ENCODE results near the gene CAPN1. TPM values are rescaled to one million over a fixed set of nuclear protein-coding genes. Genes with fewer than 3 reads are reported as not detected.

The CAPN1 gene
- total RNA-seq, 1 donor from 2014 or later, result 48.4 TPM

DNA sequence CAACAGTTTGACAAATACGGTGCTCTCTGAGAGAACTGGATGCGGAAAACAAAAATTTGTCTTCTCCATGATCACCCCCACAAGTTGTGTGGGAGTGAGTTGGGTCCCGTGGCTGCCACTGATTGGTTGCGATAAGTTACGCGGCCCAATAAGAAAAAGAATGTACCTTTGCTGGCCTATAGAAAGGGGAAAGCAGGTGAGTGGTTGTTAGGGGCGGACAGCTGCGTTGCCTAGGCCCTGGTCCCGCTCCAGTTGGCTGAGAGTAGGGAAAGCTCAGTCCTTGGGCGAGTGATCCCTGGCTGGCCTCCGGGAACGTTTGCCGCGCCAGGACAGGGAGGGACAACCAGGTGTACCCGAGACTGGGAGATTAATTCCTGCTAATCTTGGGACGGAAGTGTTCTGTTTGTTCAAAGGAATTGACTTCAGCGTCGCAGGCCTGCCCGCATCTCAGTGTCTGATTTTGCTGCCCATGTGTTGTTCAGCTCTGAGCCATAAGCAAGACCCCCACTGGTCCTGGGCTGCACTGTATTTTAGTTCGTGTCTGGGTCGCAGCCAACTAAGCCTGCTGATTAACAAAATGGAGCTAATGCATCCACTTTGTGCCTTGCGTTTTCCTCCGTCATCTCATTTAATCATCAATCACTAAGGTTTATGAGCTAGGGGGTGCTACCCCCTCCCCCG is 46.6 kb upstream of the CAPN1 start:
- Mint-ChIP-seq H3K36me3 (ENCODE audit: low read depth) (no peaks in the 10 kb centered on the region), H3K27ac (ENCODE audit: unreplicated experiment) (peak overlapping the region; percentile 100), H3K9me3 (no peaks in the 10 kb centered on the region), H3K4me3 (peak overlapping the region; percentile 100), H3K27me3 (ENCODE audit: low read depth) (peaks cover 23% of the 10 kb centered on the region), H3K4me1 (peaks cover 29% of the 10 kb centered on the region)
- DNase-seq (ENCODE audit: low read depth, low spot score), result peak; percentile 59
- TF ChIP-seq, protein P1, sequence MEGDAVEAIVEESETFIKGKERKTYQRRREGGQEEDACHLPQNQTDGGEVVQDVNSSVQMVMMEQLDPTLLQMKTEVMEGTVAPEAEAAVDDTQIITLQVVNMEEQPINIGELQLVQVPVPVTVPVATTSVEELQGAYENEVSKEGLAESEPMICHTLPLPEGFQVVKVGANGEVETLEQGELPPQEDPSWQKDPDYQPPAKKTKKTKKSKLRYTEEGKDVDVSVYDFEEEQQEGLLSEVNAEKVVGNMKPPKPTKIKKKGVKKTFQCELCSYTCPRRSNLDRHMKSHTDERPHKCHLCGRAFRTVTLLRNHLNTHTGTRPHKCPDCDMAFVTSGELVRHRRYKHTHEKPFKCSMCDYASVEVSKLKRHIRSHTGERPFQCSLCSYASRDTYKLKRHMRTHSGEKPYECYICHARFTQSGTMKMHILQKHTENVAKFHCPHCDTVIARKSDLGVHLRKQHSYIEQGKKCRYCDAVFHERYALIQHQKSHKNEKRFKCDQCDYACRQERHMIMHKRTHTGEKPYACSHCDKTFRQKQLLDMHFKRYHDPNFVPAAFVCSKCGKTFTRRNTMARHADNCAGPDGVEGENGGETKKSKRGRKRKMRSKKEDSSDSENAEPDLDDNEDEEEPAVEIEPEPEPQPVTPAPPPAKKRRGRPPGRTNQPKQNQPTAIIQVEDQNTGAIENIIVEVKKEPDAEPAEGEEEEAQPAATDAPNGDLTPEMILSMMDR (conservative IDR thresholded peaks at IDR 0.05), result no peak

DNA sequence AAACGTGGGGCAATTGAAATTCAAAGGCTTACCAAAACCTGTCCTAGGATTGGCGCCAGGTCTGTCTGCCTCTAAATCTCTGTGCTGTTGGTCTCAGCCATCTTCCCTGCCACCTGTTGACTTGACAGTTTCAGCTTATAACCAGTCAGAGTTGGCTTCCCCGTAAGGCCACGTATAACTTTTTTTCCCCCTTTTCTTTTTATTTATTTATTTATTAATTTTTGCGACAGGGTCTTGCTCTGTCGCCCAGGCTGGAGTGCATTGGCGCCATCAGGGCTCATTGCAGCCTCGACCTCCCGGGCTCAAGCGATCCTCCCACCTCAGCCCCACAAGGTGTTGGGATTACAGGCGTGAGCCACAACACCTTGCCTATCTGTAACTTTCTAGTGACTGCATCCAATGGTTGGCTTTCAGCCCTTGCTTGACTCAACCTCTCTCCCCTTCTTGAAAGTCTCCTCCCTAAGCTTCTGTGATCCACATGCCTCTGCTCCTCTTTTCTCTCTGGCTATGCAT is 46.0 kb upstream of the CAPN1 start:
- Mint-ChIP-seq H3K27ac (ENCODE audit: unreplicated experiment) (no peak overlapping the region), H3K9me3 (no peaks in the 10 kb centered on the region), H3K4me3 (peak overlapping the region; percentile 100), H3K27me3 (ENCODE audit: low read depth) (peaks cover 29% of the 10 kb centered on the region), H3K4me1 (peaks cover 29% of the 10 kb centered on the region), H3K36me3 (ENCODE audit: low read depth) (no peaks in the 10 kb centered on the region)
- no peak for DNase-seq (ENCODE audit: low read depth, low spot score)
- TF ChIP-seq, protein P1 (conservative IDR thresholded peaks at IDR 0.05), result no peak

DNA sequence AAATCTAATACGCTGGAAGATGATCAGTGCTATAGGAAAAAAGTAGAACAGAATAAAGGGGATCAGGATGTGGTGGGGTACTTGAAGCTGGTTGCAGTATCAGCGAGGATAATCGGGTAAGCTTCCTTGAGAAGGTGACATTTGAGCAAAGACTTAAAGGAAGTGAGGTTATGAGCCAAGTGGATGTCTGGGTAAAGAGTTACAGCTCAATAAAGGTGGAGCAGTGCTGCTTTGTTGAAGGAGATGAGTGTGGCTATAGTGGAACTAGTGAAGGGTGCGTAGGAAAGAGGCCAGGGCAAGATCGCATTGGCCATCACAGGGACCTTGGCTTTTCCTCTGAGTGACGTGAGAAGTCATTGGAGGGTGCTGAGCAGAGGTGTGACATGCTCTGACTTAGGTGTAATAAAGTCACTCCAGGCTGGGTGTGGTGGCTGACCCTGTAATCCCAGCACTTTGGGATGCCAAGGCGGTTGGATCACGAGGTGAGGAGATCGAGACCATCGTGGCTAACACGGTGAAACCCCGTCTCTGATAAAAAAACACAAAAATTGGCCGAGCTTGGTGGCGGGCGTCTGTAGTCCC is 45.1 kb upstream of the CAPN1 start:
- no peaks in the 10 kb centered on the region for H3K9me3 Mint-ChIP-seq
- H3K36me3 Mint-ChIP-seq (ENCODE audit: low read depth), result no peaks in the 10 kb centered on the region
- H3K4me1 Mint-ChIP-seq, result peaks cover 29% of the 10 kb centered on the region
- peak overlapping the region; percentile 53 for H3K4me3 Mint-ChIP-seq
- H3K27me3 Mint-ChIP-seq (ENCODE audit: low read depth), result peaks cover 39% of the 10 kb centered on the region
- no peak overlapping the region for H3K27ac Mint-ChIP-seq (ENCODE audit: unreplicated experiment)
- TF ChIP-seq, protein P1 (conservative IDR thresholded peaks at IDR 0.05), result no peak
- DNase-seq (ENCODE audit: low read depth, low spot score), result no peak

DNA sequence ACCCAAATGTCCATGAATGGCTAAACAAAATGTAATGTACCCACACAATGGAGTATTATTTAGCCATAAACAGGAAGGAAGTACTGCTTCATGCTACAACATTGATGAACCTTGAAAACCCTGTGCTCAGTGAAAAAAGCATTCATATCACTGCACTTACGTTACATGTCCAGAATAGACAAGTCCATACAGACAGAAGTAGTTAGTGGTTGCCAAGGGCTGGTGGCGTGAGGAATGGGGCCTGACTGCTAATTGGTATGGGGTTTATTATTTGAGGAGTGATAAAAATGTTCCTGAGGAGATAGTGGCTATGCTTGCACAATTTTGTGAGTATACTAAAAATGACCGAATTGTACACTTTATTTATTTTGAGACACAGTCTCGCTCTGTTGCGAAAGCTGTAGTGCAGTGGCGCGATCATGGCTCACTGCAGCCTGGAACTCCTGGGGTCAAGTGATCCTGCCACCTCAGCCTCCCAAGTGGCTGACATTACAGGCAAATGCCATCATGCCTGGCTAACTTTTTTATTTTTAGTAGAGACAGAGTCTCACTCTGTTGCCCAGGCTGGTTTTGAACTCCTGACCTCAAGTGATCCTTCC is 39.7 kb upstream of the CAPN1 start:
- H3K9me3 Mint-ChIP-seq, result no peaks in the 10 kb centered on the region
- H3K36me3 Mint-ChIP-seq (ENCODE audit: low read depth), result no peaks in the 10 kb centered on the region

DNA sequence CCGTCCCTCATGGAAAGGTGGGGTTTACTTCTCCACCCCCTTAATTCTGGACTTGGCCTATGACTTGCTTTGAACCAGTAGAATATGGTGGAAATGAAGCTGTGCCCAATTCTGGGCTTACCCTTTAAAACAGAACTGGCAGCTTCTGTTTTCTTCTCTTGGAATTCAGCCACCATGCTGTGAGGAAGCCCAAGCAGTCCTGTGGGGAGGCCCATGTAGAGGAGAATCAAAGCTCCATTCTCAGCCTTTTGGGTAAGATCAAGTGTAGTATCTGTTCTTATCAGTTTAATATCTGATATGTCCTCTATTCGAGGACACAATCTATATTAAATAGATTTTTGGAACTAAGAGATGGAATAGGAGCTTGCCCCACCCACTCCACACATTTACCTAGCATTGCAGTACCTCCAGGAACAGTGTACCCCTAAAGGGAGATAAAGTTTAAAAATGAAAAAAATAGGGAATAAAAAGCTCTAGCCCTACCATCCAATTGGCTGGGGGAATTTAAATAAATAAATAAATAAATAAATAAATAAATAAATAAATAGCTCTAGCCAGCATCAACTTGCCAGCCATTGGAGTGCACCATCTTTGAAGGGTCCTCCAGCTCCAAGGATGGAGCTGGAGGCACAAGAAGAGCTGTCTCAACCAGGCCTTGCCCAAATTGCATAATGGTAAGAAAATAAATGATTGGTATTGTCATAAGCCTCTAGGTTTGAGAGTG is 34.2 kb upstream of the CAPN1 start:
- no peak for DNase-seq (ENCODE audit: low read depth, low spot score)
- TF ChIP-seq, protein P1 (conservative IDR thresholded peaks at IDR 0.05), result no peak
- H3K27me3 Mint-ChIP-seq (ENCODE audit: low read depth), result peaks cover 42% of the 10 kb centered on the region
- no peaks in the 10 kb centered on the region for H3K9me3 Mint-ChIP-seq
- peaks cover 6% of the 10 kb centered on the region for H3K4me1 Mint-ChIP-seq
- no peak overlapping the region for H3K27ac Mint-ChIP-seq (ENCODE audit: unreplicated experiment)
- H3K36me3 Mint-ChIP-seq (ENCODE audit: low read depth), result no peaks in the 10 kb centered on the region
- H3K4me3 Mint-ChIP-seq, result no peak overlapping the region

More for the DNA sequence above, 39.7 kb upstream of the CAPN1 start:
- Mint-ChIP-seq H3K27me3 (ENCODE audit: low read depth) (peaks cover 62% of the 10 kb centered on the region), H3K4me3 (no peak overlapping the region), H3K4me1 (no peaks in the 10 kb centered on the region), H3K27ac (ENCODE audit: unreplicated experiment) (no peak overlapping the region)
- TF ChIP-seq, protein P1 (conservative IDR thresholded peaks at IDR 0.05), result no peak
- no peak for DNase-seq (ENCODE audit: low read depth, low spot score)
